GM19455 (cell line): ENCODE measurements around the gene EMC9.

Experiments used
- ATAC-seq: cut with Tn5 transposase; IDR thresholded peaks from one replicate; pipeline ENCODE4 v1.9.1; 2021; ENCODE audit not compliant: unreplicated experiment

EMC9 gene

DNA sequence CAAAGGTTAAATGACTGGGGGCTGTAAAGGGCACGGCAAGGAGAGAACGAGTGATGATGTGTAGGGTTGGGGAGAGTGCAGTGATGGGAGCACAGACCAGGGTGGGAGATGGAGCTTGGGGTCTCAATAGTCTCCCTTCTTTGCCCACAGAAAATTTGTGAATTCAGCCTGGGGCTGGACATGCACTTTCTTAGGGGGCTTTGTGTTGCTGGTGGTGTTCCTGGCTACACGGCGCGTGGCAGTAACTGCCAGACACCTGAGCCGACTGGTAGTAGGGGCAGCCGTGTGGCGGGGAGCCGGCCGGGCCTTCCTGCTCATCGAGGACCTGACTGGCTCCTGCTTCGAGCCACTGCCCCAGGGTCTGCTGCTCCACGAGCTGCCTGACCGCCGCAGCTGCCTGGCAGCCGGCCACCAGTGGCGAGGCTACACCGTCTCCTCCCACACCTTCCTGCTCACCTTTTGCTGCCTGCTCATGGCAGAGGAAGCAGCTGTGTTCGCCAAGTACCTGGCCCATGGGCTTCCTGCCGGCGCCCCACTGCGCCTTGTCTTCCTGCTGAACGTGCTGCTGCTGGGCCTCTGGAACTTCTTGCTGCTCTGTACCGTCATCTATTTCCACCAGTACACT, 9.2 kb downstream of the EMC9 start:
- no peak for ATAC-seq

DNA sequence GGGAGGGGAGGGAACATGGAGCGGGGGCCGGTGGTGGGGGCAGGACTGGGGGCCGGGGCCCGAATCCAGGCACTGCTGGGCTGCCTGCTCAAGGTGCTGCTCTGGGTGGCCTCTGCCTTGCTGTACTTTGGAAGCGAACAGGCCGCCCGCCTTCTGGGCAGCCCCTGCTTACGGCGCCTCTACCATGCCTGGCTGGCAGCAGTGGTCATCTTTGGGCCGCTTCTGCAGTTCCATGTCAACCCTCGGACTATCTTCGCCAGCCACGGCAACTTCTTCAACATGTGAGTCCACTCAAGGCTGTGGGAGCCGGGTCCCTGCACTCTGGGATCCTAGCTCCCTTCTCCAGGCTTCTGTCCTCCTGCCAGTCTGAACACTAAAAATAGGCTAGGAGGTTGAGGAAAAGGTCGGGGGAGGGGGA, 9.8 kb downstream of the EMC9 start:
- no peak for ATAC-seq

DNA sequence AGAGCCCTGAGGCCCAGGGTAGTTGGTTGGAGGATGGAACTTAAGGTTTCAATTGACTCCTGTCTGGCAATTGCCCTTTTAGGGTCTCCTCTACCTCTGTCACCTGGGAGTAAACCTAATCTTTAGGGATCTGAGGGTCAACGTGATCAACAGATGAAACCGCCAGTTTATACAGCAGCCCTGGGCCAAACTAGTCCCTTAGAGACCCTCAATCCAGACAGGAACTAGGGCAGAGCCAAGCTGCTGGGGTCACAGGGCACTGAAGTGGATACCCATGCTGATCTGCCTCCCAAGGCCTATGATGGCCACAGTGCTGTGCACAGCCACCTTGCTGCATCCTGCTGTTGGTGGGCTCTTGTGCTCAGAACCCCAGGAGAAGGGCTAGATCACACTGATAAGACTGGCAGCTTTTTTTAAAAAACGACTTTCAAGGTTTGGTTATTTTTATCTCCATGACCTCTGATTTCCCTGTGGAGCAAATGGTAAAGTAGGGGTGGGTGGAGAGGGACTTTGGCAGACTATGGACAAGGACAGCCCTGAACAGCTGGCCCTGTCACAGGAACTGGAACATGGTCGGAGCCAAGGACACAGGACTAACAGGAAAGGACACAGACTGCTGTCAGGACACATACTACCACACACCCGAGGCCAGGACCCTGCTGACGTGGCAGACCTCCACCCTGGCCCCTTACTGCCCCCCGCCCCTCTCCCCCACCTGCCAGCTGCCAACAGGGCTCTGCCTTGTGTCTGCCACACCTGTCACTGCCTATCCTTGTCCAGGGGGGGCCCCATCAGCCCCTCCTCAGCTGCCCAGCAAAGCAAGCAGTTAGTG, 10.5 kb downstream of the EMC9 start:
- no peak for ATAC-seq

DNA sequence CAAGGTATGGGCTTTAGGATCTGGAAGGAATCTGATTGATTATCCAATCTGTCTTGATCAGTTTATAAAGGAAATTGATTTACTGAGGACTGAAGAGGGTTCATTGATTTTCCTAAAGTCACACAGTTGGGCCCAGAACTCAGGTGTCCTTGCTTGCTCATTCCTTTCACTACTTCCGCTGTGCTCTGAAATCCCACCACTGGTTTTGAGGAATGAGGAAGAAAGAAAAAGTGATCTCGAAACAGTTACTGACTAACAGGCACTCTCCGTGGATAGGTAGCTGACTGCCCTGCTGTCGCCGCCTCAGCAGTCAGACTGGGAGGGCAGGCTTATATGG, 11.0 kb downstream of the EMC9 start, which contains the start of gene FITM1:
FITM1 (plus strand) TSS at position 280 of the 337 bp plus-strand sequence. CDS start 905 bp downstream, outside the sequence.
- ATAC-seq = no peak

DNA sequence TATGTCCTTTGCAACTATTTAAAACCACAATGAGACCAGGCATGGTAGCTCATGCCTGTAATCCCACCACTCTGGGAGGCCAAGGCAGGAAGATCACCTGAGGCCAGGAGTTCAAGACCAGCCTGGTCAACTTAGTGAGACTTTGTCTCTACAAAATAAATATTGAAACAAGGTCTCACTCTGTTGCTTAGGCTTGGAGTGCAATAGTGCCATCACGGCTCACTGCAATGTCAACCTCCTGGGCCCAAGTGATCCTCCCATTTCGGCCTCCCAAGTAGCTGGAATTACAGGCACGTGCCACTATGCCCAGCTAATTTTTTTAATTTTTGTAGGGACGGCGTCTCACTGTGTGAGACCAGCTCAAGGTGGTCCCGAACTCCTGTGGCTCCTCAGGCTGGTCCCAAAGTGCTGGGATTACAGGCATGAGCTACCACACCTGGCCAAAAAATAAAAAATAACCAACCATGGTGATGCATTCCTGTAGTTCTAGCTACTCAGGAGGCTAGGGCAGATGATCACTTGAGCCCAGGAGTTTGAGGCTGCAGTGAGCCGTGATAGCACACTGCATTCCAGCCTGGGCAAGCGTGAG, 11.9 kb downstream of the EMC9 start:
- no peak for ATAC-seq

DNA sequence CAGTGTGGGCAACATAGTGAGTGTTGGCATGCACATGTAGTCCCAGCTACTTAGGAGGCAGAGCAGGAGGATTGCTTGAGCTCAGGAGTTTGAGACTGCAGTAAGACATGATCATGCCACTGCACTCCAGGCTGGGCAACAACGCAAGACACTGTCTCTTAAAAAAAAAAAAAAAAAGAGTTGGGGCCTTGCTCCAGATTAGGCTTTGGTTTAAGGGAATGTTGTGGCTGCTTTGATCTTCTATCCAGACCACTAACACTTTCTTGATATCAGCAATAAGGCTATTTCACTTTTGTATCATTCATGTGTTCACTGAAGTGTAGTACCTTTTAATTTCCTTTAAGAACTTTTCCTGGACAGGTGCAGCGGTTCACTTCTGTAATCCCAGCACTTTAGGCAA, 13.7 kb downstream of the EMC9 start:
- no peak for ATAC-seq

DNA sequence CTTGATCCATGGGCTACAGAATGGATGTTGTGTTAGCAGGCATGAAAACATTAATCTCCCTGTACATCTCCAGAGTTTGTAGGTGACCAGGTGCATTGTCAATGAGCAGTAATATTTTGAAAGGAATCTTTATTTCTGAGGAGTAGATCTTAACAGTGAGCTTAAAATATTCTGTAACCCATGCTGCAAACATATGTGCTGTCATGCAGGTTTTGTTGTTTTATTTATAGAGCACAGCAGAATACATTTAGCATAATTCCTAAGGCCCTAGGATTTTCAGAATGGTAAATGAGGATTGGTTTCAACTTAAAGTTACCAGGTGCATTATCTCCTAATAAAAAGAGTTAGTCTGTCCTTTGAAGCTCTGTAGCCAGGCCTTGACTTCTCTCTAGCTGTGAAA, 14.5 kb downstream of the EMC9 start:
- no peak for ATAC-seq

DNA sequence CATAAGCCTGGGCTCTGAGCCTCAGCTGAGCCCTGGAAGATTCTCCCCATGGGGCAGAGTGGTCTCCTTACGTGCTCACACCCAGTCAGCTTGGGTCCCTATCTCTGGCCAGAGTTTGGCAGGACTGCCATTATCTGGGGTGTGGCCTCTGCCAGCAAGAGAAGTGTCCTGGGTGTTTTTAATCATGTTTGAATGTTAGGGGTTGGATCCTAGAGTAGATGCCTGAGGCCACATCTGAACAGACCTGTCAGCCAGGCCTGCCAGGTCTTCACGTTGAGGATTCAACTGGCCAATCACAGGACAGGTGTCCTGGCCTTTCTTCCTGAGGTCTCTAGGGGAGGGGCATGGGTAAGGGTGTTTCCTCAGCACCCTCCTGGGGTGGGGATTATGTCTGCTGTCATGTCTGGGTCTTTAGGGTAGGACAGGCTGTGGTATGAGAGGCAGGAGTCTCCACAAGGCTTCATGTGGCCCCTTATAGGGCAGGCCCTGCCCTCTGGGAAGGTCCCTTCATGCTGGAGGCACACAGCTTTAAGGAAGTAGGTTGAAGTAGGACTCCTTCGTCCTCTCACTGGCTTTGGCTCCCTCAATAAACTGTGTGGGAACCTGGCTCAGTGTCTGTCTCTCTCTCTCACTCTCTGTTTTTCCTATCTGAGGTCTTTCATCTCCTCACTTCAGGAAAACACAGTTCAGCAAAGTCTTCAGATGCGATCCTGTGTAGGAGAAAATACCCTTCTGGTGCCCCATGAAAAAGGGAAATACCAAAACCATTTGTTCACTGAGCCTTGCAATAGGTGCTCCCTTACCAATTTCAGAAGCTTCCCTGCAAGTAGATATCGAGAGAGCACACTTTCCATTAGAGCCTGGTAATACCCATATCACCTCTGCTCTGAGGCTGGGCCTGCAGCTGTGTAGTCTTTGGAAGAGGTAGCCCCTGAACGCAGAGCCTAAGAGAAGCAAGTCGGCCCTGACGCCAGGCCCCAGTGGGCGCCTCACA, 17.7 kb downstream of the EMC9 start:
- no peak for ATAC-seq

DNA sequence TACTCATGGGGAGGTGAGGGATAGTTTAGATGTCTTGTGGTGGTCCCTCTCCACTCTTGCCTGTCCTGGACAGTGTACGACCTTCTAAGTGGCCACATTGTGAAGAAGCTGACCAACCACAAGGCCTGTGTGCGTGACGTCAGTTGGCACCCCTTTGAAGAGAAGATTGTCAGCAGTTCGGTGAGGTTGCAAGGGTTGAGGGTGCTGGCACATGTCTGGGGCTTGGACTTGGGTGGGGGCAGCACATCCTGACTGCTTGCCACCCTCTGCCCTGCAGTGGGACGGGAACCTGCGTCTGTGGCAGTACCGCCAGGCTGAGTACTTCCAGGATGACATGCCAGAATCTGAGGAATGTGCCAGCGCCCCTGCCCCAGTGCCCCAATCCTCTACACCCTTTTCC, 18.5 kb downstream of the EMC9 start:
- ATAC-seq = no peak

DNA sequence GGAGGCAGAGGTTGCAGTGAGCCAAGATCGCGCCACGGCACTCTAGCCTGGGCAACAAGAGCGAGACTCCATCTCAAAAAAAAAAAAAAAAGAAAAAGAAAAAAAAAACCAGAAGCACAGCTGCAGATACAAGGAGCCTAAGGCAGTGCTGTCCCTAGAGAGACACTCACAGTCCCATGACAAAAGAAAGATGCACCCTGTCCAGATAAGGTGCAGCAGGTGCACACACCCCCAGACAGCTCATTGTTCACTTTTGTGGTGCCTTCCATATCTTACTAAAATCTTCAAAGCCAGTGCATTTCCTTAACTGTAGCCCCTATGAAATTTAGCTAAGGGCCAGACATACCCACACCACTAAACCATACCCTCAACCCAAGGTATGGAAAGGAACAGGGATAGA, 19.0 kb downstream of the EMC9 start:
- ATAC-seq = no peak

DNA sequence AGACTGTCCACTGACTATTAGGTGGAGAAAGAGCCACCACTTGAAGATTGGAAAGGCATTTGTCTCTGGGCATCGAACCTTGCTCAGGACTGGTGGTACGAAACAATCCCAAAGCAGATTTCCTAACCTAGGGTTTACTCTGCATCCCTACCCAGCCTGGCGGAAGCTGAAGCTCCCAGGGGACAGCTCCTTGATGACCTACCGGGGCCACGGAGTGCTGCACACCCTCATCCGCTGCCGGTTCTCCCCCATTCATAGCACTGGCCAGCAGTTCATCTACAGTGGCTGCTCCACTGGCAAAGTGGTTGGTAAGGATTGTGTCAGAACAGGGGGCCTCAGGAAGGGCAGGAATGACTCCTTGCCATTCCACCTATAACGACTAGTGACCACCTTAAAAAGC, 20.2 kb downstream of the EMC9 start:
- ATAC-seq = no peak

DNA sequence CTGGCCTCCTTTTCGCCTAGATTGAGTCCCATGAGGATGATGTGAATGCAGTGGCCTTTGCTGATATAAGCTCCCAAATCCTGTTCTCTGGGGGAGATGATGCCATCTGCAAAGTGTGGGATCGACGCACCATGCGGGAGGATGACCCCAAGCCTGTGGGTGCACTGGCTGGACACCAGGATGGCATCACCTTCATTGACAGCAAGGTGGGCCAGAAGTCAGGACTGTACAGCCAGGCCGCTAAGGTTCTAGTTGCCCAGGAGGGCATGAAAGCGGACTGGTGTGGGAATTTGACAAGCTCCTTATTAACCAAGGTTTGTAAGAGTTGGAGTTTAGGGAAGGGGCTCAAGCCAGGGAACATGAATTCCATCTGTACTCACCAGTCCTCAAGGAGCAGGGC, 21.7 kb downstream of the EMC9 start:
- ATAC-seq = no peak

DNA sequence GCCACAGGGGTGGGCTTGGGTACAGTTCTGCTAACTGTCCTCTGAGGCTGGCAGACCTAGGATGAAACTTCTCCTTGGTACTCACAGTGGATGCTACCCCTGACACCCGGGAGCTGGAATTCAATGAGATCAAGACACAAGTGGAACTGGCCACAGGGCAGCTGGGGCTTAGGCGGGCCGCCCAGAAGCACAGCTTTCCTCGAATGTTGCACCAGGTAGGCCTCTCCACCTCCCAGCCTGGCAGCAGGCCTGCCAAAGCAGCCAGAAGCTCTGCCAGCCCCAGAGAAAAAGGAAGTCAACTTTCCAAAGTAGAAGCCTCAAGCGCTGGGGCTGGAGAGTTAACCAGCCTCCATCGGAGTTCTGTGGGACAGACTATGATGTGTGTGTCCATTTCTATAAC, 24.2 kb downstream of the EMC9 start:
- no peak for ATAC-seq

DNA sequence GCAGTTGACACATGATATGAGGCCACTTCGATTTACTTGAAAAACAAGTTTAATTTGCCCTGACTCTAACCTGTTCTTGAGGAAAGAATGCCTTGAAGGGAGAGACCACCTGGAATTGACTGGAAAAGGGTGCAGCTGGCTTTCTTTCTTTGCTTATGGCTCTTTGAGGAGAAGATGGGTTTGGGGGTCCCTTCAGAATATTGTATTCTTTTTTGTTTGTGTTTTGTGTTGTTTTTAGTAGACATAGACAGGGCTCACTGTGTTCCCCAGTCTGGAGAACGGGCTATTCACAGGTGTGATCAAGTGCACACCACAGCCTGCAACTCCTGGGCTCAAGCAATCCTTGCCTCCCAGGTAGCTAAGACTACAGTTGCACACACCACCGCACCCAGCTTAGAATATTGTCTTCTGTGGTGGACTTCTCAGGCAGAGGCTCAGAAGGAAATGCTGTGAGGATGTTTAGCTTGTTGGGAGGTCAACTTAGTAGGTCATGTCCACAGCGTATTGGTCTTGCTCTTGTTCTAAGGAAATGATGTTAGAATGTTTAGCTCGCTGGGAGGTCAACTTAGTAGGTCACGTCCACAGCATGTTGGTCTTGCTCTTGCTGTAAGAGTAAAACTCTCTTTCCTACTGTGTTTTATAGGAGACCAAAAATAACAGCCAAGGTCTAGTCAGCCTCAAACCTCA, 25.1 kb downstream of the EMC9 start:
- no peak for ATAC-seq

DNA sequence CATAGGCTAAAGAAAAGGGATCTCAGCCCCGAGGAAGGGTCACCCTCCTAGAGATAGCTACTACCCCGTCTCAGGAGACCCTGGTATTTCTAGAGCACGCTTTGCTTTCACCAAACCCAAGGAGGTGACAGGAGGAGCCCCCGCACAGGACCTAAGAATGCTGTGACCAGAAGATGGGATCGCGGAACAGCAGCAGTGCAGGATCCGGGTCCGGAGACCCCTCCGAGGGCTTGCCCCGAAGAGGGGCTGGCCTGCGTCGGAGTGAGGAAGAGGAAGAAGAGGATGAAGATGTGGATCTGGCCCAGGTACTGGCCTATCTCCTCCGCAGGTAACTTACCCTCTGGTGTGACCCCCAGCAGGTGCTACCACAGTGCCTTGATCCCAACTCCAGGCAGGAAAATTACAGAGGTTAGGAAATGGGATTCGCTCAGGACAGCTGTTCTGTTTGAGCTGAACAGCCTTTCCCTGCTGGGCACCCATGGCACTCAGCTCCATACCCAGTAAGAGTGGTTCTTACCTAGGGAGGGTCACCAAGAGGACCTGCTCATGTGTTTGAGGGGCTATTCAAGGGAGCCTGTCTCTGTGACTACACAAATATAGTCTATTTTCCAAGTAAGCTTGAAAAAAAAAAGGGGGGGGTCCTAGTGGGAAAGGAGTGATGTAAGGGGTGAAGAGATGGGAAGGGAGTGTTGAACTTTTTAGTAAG, 25.8 kb downstream of the EMC9 start:
- no peak for ATAC-seq

DNA sequence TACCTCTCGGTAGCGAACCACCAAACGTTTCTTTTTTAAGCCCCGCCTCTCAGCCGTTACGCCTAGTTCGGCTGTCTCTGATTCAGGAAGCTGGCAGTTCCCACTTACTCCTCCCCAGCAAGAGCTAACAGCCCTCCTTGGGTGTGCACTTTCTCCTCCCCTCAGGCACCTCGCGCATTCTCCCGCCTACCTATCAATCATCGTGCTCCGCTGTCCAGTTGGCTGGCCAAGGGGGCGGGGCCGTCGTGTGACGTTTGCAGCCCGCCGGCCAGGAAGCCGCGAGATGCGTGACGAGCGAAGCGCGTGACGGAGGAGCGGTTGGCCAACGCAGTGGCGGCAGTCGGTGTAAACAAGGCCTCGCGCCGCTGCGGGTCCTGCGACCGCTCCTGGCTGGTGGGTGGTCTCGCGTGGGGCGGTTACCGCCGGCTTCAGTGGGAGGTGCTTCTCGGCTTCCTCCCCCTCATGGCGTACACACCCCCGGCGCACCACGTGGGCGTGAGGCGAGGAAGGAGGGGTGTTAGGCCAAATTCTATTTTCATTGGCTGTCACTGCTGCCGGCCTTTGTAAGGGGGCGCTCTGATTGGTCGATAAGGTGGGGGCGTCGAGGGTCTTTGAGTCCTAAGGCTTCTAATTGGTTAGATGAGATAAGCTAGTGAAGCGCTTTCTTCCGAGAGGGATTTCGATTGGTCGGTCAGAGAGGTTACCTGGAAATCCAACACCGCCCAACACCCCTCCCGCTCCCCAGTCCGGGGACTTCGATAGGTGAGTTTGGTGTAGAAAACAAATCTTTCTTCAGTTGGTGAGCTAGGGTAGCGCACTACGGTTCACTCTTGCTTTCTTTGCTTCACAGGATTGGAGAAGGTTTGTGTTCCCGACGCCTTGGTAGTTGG, 26.6 kb downstream of the EMC9 start, which contains the start of the genes DCAF11 and NRL:
DCAF11 (plus strand) TSS at position 246 of the 890 bp plus-strand sequence. CDS start 818 bp downstream, outside the sequence.
NRL (minus strand) TSS at position 418 of the 890 bp plus-strand sequence. CDS start 32,101 bp downstream, outside the sequence.
- ATAC-seq = peak; percentile 89

DNA sequence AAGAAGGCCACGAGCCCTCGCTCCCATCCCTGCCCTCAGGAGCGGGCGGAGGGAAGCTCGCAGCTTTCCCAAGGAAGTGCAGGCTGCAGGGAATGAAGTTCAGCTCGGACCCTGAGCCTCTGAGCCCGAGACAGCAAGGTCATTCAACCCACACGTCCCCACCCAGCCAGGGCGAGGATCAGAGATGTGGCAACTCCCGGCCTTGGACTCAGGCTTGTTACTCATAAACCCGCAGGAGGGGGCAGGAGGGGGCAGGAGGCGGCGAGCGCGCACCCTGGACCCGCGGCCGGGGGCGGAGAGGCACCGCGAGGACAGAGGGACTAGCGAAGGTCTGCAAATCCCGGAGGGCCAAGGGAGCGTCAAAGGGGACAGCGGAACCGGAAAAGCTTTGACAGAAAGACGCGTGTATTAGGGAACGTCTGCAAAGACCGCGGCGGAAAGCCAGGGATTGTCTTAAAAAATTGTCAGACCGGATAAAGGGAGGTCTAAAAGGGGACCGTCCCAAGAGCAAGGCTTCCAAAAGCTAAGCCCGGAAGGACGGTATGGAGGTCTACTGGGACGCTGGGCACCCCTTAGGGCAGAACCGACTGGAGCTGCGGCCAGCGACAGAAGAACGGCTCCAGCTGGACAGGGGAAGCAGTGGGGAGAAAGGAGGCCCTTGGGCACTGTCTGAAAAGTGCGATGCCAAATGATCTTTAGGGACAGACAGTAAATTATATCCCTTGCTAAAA, 27.4 kb downstream of the EMC9 start:
- ATAC-seq = peak; percentile 32

DNA sequence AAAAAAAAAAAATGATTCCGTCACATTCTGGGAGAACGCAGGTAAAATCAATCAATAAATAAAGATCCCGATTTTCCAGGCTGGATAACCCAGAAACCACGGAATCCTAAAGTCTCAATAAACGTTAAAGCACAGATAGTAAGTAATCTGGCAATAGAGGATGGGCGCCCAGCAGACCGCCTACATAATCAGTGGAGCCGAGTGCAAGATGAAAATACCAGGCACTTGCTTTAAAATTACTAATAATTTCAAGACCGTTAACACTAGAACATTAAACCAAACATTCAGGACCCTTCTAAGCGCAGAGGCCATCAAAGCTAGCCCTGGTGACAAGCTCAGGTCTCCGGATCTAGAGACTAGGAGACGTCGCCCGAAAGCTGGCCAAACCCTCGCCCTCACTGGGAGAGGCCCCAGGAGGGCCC, 28.0 kb downstream of the EMC9 start:
- ATAC-seq = no peak
